HCT116 (cell line): Measurements from ENCODE around the gene ARPC1A. TPM values are rescaled to one million over a fixed set of nuclear protein-coding genes. Genes with fewer than 3 reads are reported as not detected.

Experiments
- ATAC-seq: fragments of 200-7000 bp; cut with Tn5 transposase; 2 replicates; pipeline ENCODE4 v1.9.1; 2020; ENCODE audit warnings: mild to moderate bottlenecking, moderate library complexity
- BruUV-seq: library from RNA; stranded (reverse); fragments of 400-500 nt; replicated peaks from 2 replicates; lab custom pipeline; 2021; lab: Mats Ljungman, UMichigan
- CTCF ChIA-PET: fragments of 300-600 bp; sonication (Branson Sonifier 250); formaldehyde crosslinking; loops from one replicate; lab custom pipeline; 2021; ENCODE audit warnings: antibody characterized with exemption; lab: Charles Lee
- POLR2A ChIA-PET: fragments of 300-600, 350-600 bp; sonication (Branson Sonifier 250); formaldehyde crosslinking; loops from one replicate; lab custom pipeline; 2021; ENCODE audit warnings: antibody characterized with exemption; lab: Charles Lee
- RAD21 ChIA-PET, 2 experiments: fragments of 300-600 bp; sonication (Branson Sonifier 250); formaldehyde crosslinking; loops; one replicate each; lab custom pipeline; 2023; ENCODE audit warnings: low total read pairs in 2 of 2; ENCODE audit not compliant: uncharacterized antibody in 2 of 2, unreplicated experiment in 2 of 2, low non-redundant PET in 1 of 2; lab: Charles Lee
- DNase-seq: peaks from one replicate; pipeline ENCODE4 v3.0.0-alpha.2; 2010; ENCODE audit warnings: low read depth, low spot score
- H2AFZ ChIP-seq: fragments of 200-600 bp; shearing (Covaris generic), sonication (generic); 2 replicates; pipeline ENCODE4 v1.6.1; 2017; ENCODE audit warnings: low read depth, mixed run types, mixed read lengths, antibody characterized with exemption, low read length; ENCODE audit not compliant: poor library complexity, severe bottlenecking
- H3K27ac ChIP-seq: 2 replicates; pipeline ENCODE4 v1.5.1; 2012; ENCODE audit warnings: low read depth, low read length
- H3K27me3 ChIP-seq: fragments of 200-600 bp; sonication (generic); 2 replicates; pipeline ENCODE4 v1.6.1; 2016; ENCODE audit warnings: mixed run types, low read length, mixed read lengths; ENCODE audit not compliant: insufficient read depth
- H3K36me3 ChIP-seq, 2 experiments: fragments of 200-500 bp in 1 of 2; fragments of 200-600 bp in 1 of 2; sonication (Bioruptor generic) in 1 of 2; sonication (generic) in 1 of 2; 2 replicates each; pipeline versions ENCODE4 v1.5.1 to v1.6.1; 2014 to 2016; ENCODE audit warnings: low read length in 2 of 2, inconsistent platforms in 1 of 2, mixed read lengths in 1 of 2, mixed run types in 1 of 2; ENCODE audit not compliant: insufficient read depth in 2 of 2, control insufficient read depth in 1 of 2
- H3K4me1 ChIP-seq, 2 experiments: fragments of 200-600 bp in 1 of 2; sonication (generic) in 1 of 2; 2 replicates each; pipeline versions ENCODE4 v1.5.1 to v1.6.1; 2012 to 2017; ENCODE audit warnings: low read length in 2 of 2, inconsistent platforms in 1 of 2, mild to moderate bottlenecking in 1 of 2, mixed read lengths in 1 of 2, mixed run types in 1 of 2, moderate library complexity in 1 of 2; ENCODE audit not compliant: insufficient read depth in 2 of 2, control insufficient read depth in 1 of 2
- H3K4me2 ChIP-seq: fragments of 200-600 bp; sonication (generic); 2 replicates; pipeline ENCODE4 v1.6.1; 2017; ENCODE audit warnings: mixed run types, low read length, mixed read lengths
- H3K4me3 ChIP-seq, 2 experiments: fragments of 200-600 bp in 1 of 2; sonication (generic) in 1 of 2; replicated peaks in 1 of 2; 2 replicates each; pipeline ENCODE4 v1.5.1; 2011 to 2016; ENCODE audit warnings: low read length in 2 of 2, control low read depth in 1 of 2, low read depth in 1 of 2, mild to moderate bottlenecking in 1 of 2, mixed read lengths in 1 of 2, mixed run types in 1 of 2
- H3K79me2 ChIP-seq: fragments of 200-600 bp; sonication (generic); 2 replicates; pipeline ENCODE4 v1.6.1; 2017; ENCODE audit warnings: mild to moderate bottlenecking, mixed run types, low read length, moderate library complexity, mixed read lengths; ENCODE audit not compliant: insufficient read depth
- H3K9ac ChIP-seq: fragments of 200-600 bp; sonication (generic); 2 replicates; pipeline ENCODE4 v1.6.1; 2016; ENCODE audit warnings: low read length, mixed read lengths
- H3K9me2 ChIP-seq: fragments of 200-600 bp; sonication (generic), shearing (Covaris generic); 2 replicates; pipeline ENCODE4 v1.6.1; 2017; ENCODE audit warnings: mixed run types, mild to moderate bottlenecking, moderate library complexity; ENCODE audit not compliant: insufficient read depth
- H3K9me3 ChIP-seq, 2 experiments: fragments of 200-500 bp in 1 of 2; fragments of 200-600 bp in 1 of 2; sonication (Bioruptor generic) in 1 of 2; sonication (generic) in 1 of 2; 2 replicates each; pipeline ENCODE4 v1.6.1; 2014 to 2017; ENCODE audit warnings: low read length in 2 of 2, mixed read lengths in 2 of 2, inconsistent platforms in 1 of 2, low read depth in 1 of 2, mild to moderate bottlenecking in 1 of 2, mixed run types in 1 of 2, moderate library complexity in 1 of 2; ENCODE audit not compliant: control insufficient read depth in 1 of 2, insufficient read depth in 1 of 2
- H4K20me1 ChIP-seq: fragments of 200-600 bp; sonication (generic), shearing (Covaris generic); 2 replicates; pipeline ENCODE4 v1.6.1; 2017; ENCODE audit warnings: mixed run types, mild to moderate bottlenecking, moderate library complexity; ENCODE audit not compliant: insufficient read depth
- CEBPB ChIP-seq: IDR thresholded peaks from 2 replicates; pipeline ENCODE4 v1.6.1; 2012; ENCODE audit warnings: low read depth
- EGR1 ChIP-seq: IDR thresholded peaks from 2 replicates; pipeline ENCODE4 v1.6.1; 2012; ENCODE audit warnings: low read depth
- EZH2 ChIP-seq: fragments of 200-600 bp; sonication (generic); IDR thresholded peaks from 2 replicates; pipeline ENCODE4 v1.6.1; 2017; ENCODE audit warnings: antibody characterized with exemption, mixed run types
- FOSL1 ChIP-seq: IDR thresholded peaks from 2 replicates; pipeline ENCODE4 v1.6.1; 2012; ENCODE audit warnings: low read depth
- JUND ChIP-seq: IDR thresholded peaks from 2 replicates; pipeline ENCODE4 v1.6.1; 2012
- POLR2A ChIP-seq: IDR thresholded peaks from 2 replicates; pipeline ENCODE4 v1.7.0; 2011; ENCODE audit warnings: borderline replicate concordance; ENCODE audit not compliant: insufficient read depth, insufficient read length; ENCODE audit errors: extremely low read depth
- POLR2AphosphoS5 ChIP-seq: IDR thresholded peaks from 2 replicates; pipeline ENCODE4 v1.6.1; 2011; ENCODE audit warnings: mild to moderate bottlenecking, low read depth, low read length, moderate library complexity
- SIN3A ChIP-seq: IDR thresholded peaks from 2 replicates; pipeline ENCODE4 v1.6.1; 2012; ENCODE audit warnings: low read depth
- SP1 ChIP-seq: IDR thresholded peaks from 2 replicates; pipeline ENCODE4 v1.6.1; 2012; ENCODE audit warnings: low read depth
- SRF ChIP-seq: IDR thresholded peaks from 2 replicates; pipeline ENCODE4 v1.6.1; 2012; ENCODE audit warnings: low read depth
- TCF7L2 ChIP-seq: IDR thresholded peaks from 2 replicates; pipeline ENCODE4 v1.7.0; 2011; ENCODE audit warnings: borderline replicate concordance, inconsistent platforms; ENCODE audit not compliant: insufficient read depth, insufficient read length; ENCODE audit errors: extremely low read depth
- YY1 ChIP-seq: IDR thresholded peaks from 2 replicates; pipeline ENCODE4 v1.6.1; 2011; ENCODE audit warnings: low read length, low read depth, moderate library complexity, mild to moderate bottlenecking; ENCODE audit not compliant: insufficient replicate concordance; ENCODE audit errors: extremely low read depth
- intact Hi-C: fragments of 100-400 bp; cut with micrococcal nuclease; formaldehyde crosslinking; loops from 2 replicates; pipeline ENCODE4 v1.10.0; 2022
- total RNA-seq: library from RNA; stranded (reverse); gene quantifications from one replicate; pipeline ENCODE4 v1.2.1, GENCODE V29; 2021; ENCODE audit not compliant: unreplicated experiment
- TF ChIP-seq, protein P1 (sequence below): IDR thresholded peaks from 2 replicates; pipeline ENCODE4 v1.6.1; 2012

ARPC1A gene
- total RNA-seq, 1 experiment from 2014 or later = 250 TPM

DNA sequence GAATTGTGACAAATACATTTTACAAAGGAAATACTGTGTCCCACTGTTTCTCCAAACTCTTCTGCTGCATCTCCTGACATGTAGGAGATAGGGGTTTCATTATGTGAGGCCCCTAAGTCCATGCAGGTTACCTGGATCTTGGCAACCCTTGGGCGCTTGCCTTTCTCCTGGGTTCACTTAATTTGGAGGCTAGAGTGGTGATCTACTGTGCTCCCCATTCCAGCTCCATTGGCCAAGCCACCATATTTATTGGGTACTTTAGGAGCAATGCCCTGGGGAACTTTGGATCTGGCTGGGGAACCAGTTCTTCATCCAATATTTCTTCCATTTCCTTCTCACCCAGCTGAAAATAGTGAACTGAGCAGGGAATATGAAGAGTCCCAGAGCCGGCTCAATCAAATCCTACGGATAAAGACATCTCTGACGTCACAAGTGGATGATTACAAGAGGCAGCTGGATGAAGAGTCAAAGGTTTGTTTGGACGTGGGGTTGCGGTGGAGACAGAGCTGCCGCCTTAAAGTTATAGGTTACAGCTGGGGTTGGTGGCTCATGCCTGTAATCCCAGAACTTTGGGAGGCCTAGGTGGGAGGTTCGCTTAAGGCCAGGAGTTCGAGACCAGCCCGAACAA, 34.6 kb upstream of the ARPC1A start:
- Histone ChIP-seq H4K20me1 (no peaks in the 10 kb centered on the region), H3K9ac (no peak overlapping the region), H3K4me2 (no peak overlapping the region), H3K79me2 (no peaks in the 10 kb centered on the region), H3K4me1 (no peaks in the 10 kb centered on the region), H3K36me3 (no peaks in the 10 kb centered on the region), H3K9me2 (no peaks in the 10 kb centered on the region), H3K4me3 (no peak overlapping the region), H3K27ac (no peak overlapping the region), H3K9me3 (no peaks in the 10 kb centered on the region), H3K27me3 (no peaks in the 10 kb centered on the region), H2AFZ (no peak overlapping the region)
- intact Hi-C loops = no loop called here
- ChIA-PET CTCF (no interaction called here), RAD21 (no interaction called here), POLR2A (no interaction called here)
- ATAC-seq (no peak), DNase-seq (no peak)
- TF ChIP-seq CEBPB = no peak
- no peak for TF ChIP-seq JUND
- no peak for TF ChIP-seq EGR1
- TF ChIP-seq, protein P1, sequence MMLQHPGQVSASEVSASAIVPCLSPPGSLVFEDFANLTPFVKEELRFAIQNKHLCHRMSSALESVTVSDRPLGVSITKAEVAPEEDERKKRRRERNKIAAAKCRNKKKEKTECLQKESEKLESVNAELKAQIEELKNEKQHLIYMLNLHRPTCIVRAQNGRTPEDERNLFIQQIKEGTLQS = no peak
- no peak for TF ChIP-seq FOSL1
- no peak for TF ChIP-seq POLR2A
- TF ChIP-seq EZH2 = no peak
- TF ChIP-seq TCF7L2 = no peak
- no peak for TF ChIP-seq SP1
- BruUV-seq = no TSS peak

DNA sequence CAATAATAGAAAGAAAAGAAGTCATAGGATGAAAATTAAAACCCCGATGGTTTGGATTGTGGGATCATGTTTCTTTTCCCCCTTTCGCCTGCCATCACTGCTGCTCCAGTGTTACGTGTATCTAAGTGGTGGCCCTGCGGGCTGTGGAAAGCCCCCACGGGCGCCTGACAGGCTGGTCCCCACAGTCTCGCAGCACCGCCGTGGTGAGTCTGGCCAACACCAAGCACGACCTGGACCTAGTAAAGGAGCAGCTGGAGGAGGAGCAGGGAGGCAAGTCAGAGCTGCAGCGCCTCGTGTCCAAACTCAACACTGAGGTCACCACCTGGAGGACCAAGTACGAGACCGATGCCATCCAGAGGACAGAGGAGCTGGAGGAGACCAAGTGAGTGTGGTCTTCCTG, 33.6 kb upstream of the ARPC1A start:
- Histone ChIP-seq H3K4me2 (no peak overlapping the region), H3K79me2 (no peaks in the 10 kb centered on the region), H3K36me3 (no peaks in the 10 kb centered on the region), H2AFZ (no peak overlapping the region), H3K4me1 (no peaks in the 10 kb centered on the region), H3K9me2 (no peaks in the 10 kb centered on the region), H3K9me3 (no peaks in the 10 kb centered on the region), H3K9ac (no peak overlapping the region), H3K27ac (no peak overlapping the region), H3K4me3 (no peak overlapping the region), H3K27me3 (no peaks in the 10 kb centered on the region), H4K20me1 (no peaks in the 10 kb centered on the region)
- DNase-seq (no peak), ATAC-seq (no peak)
- no TSS peak for BruUV-seq
- ChIA-PET CTCF (no interaction called here), POLR2A (no interaction called here), RAD21 (no interaction called here)
- no peak for TF ChIP-seq POLR2A
- TF ChIP-seq, protein P1 = no peak
- no peak for TF ChIP-seq POLR2AphosphoS5
- no peak for TF ChIP-seq SIN3A
- TF ChIP-seq JUND = no peak
- no peak for TF ChIP-seq FOSL1
- no peak for TF ChIP-seq SRF
- no peak for TF ChIP-seq YY1
- no peak for TF ChIP-seq TCF7L2
- intact Hi-C loops = no loop called here
